ENCODE data around the gene RPL36.
"Not testable (repeated sequence)": the region's sequence is repeated elsewhere in the genome, so short reads cannot be mapped to it uniquely, and the experiment has no call there.

RPL36 gene

GRCh38 chr19:5674714-5675113 lies 15.4 kb upstream of the RPL36 start:
- DNase-seq (ENCODE audit: low read depth), result no peak

GRCh38 chr19:5676105-5676771 lies 13.9 kb upstream of the RPL36 start:
- DNase-seq (ENCODE audit: low read depth), result no peak

DNA sequence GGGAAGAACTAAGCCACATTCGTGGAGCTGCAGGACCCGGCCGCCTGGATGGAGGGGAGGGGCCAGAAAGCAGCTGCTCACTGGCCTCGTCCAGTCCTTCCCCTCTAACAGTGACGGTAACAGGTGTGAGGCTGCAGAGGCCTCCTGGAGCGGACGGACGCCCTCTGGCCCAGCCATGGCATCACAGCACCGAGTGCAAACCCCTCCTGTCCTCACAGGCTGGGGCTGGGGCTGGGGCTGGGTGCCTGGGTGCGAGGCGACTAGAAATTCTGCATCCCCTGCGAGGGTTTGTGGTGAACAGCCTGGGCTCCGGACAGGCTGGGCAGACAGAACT lies 13.4 kb upstream of the RPL36 start:
- no peak for DNase-seq (ENCODE audit: low read depth)

DNA sequence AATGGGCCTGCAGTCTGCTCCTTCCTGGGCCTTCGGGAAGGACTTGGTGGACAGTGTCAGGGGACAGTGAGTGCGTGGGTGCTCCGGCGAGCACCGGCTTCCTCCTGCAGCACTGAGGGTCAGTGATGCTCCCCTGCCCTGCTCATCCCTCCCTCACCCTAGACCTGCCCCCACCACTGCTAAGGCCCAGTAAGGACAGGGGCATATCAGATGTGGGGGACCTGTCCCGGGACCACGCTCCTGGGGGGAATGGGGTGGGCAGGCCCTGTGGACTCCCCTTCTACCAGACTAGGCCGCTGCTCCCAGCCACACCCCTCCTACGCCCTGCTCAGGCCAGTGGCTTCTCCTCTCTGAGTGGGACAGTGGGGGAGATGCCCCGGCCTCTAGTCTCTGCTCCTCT lies 13.0 kb upstream of the RPL36 start:
- no peak for DNase-seq (ENCODE audit: low read depth)

- DNase-seq (ENCODE audit: low read depth), result no peak
Measured at GRCh38 chr19:5677580-5677979, 12.5 kb upstream of the RPL36 start.

- DNase-seq (ENCODE audit: low read depth), result no peak
Measured at GRCh38 chr19:5678071-5678718, 11.9 kb upstream of the RPL36 start.

GRCh38 chr19:5679289-5680083 lies 10.6 kb upstream of the RPL36 start:
- no peak for DNase-seq (ENCODE audit: low read depth)

DNA sequence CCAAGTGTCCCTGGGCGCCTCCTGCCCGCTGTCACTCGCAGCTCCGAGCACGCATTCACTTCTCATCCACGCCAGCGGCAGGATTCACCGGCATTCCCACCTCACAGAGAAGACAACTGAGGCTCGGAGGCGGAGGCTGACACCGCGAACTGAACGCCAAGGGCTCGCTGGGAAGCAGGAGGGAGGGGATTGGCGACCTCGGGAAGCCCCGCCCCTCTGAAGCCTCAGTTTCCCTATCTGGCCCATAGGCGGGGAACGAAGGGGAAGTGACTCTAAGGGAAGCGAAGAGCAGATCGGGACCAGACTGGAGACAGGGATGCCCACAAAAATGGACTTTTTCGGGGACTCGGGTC lies 10.0 kb upstream of the RPL36 start:
- DNase-seq (ENCODE audit: low read depth), result no peak

GRCh38 chr19:5680437-5681368 lies 9.4 kb upstream of the RPL36 start, which contains the start of the genes HSD11B1L and MICOS13:
Gene HSD11B1L (plus strand): TSS chr19:5681027. CDS start chr19:5684833, 3,806 bp downstream.
Gene MICOS13 (minus strand): TSS chr19:5680516. CDS start chr19:5680486, 30 bp downstream.
- peak; percentile 92 for DNase-seq (ENCODE audit: low read depth)

DNA sequence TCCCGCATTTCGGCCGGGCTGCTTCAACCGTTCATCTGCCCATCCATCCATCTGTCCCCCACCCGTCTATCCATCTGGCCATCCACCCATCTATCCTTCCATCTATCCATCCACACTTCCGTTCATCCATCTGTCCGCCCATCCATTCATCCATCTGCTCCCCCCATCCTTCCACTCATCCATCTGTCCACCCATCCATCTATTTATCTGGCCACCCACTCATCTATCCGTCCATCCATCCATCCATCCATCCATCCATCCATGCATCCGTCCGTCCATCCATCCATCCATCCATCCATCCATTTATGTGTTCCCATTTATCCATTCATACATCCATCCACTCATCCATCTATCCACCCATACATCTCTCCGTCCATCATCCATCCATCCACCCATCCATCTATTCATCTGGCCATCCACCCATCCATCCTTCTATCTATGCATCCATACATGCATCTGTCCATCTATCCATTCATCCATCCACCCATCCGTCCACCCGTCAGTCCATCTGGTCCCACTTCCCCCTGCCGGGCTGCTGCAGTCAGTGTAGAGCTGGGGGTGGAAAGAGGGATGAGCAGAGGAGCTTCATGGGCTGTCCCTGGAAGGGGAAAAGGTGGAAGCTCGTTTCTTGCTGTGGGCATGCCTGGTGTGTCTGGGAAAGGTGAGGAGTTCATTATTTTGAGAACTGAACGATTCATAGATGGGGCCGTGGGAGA lies 8.5 kb upstream of the RPL36 start:
- no peak for DNase-seq (ENCODE audit: low read depth)

DNA sequence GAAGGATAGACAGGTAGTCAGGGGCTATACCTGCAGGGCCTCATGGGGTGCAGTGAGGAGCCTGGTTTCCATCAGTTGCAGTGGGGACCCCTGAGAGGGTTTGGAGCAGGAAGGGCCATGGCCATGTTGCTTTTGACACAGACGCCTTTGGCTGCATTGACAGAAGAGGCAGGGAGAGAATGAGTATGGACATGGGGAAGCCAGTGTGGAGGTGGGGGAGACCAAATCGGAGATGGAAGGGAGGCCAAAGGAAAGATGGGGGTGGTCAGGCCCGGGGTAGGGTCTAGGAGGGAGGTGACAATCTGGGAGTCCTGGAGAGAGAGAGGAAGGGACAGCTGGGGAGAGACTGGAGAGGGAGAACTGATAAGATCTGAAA lies 8.0 kb upstream of the RPL36 start:
- no peak for DNase-seq (ENCODE audit: low read depth)

GRCh38 chr19:5683177-5683886 lies 6.8 kb upstream of the RPL36 start:
- DNase-seq (ENCODE audit: low read depth), result no peak

- DNase-seq (ENCODE audit: low read depth), result no peak
Measured at GRCh38 chr19:5684694-5685430, 5.2 kb upstream of the RPL36 start.

GRCh38 chr19:5686326-5686646 lies 3.8 kb upstream of the RPL36 start:
- DNase-seq (ENCODE audit: low read depth), result no peak

DNA sequence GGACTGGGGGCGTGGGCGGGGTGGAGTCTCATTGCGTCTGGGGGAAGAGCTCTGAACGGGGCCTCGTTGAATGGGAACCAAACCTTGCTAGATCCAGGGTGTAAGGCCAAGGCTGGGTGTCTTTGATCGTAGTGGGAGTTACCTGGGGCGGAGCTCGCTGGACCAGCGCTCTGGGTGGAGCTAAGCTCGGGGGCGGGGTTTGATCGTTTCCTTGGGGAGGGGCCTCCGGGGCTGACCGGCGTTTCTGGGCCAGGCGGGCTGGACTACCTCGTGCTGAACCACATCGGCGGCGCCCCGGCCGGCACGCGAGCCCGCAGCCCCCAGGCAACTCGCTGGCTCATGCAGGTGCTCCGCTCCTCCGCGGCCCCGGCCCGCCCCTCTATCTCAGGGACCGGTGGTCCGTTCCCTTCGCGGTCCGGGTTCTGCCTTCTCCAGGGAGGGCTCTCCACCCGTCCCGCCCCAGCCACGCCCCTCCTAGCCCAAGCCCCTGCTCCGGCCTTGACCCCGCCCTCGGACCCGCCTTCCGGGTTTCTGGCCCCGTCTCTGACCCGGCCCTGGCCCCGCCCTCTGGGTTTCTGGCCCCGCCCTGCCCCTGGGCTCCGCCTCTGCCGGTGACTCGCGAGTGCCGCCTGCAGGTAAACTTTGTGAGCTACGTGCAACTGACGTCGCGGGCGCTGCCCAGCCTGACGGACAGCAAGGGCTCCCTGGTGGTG lies 3.3 kb upstream of the RPL36 start:
- no peak for DNase-seq (ENCODE audit: low read depth)

GRCh38 chr19:5687360-5688198 lies 2.5 kb upstream of the RPL36 start:
- DNase-seq (ENCODE audit: low read depth), result no peak

- not testable (repeated sequence) for DNase-seq (ENCODE audit: low read depth)
Measured at GRCh38 chr19:5688262-5688881, 1.7 kb upstream of the RPL36 start.

All from HS-5 (cell line).